HEK293 (cell line): ENCODE data around the gene NCOA7.
"Not testable (repeated sequence)": the region's sequence is repeated elsewhere in the genome, so short reads cannot be mapped to it uniquely, and the experiment has no call there.

Experiments used
- CTCF ChIA-PET: fragments of 350-600 bp; formaldehyde crosslinking; extraction: SDS; loops from one replicate; lab custom pipeline; 2021; ENCODE audit warnings: antibody characterized with exemption; lab: Yijun Ruan, JAX
- POLR2A ChIA-PET: fragments of 300-600 bp; formaldehyde crosslinking; extraction: SDS; loops from one replicate; lab custom pipeline; 2020; ENCODE audit warnings: antibody characterized with exemption, inconsistent platforms; lab: Yijun Ruan, JAX
- H3K27ac ChIP-seq: fragments of 200-500 bp; sonication (Bioruptor generic); 2 replicates; pipeline ENCODE4 v1.5.1; 2014; ENCODE audit warnings: low read depth, low read length, control low read depth, inconsistent platforms; ENCODE audit errors: extremely low read depth
- H3K36me3 ChIP-seq, 2 experiments: fragments of 200-500 bp in 1 of 2; sonication (Bioruptor generic) in 1 of 2; 1 replicate in 1 of 2; 2 replicates in 1 of 2; pipeline ENCODE4 v1.5.1; 2014 to 2017; ENCODE audit warnings: inconsistent platforms in 2 of 2, low read length in 2 of 2; ENCODE audit not compliant: control insufficient read depth in 2 of 2, insufficient read depth in 1 of 2
- H3K4me1 ChIP-seq: fragments of 200-500 bp; sonication (Bioruptor generic); 2 replicates; pipeline ENCODE4 v1.5.1; 2014; ENCODE audit warnings: mild to moderate bottlenecking, low read length, inconsistent platforms; ENCODE audit not compliant: control insufficient read depth, insufficient read depth
- H3K4me3 ChIP-seq: 2 replicates; pipeline ENCODE4 v1.5.1; 2011; ENCODE audit warnings: low read depth, mild to moderate bottlenecking, control low read depth, low read length, moderate library complexity
- H3K9me3 ChIP-seq: fragments of 200-500 bp; sonication (Bioruptor generic); 2 replicates; pipeline ENCODE4 v1.5.1; 2014; ENCODE audit warnings: low read depth, low read length, inconsistent platforms; ENCODE audit not compliant: control insufficient read depth, insufficient read depth
- INSM2 ChIP-seq: fragments of 450-650 bp; formaldehyde crosslinking; IDR thresholded peaks from 2 replicates; pipeline ENCODE4 v1.5.1; 2016; ENCODE audit warnings: missing biosample characterization, missing genetic modification characterization
- REPIN1 ChIP-seq: fragments of 450-650 bp; formaldehyde crosslinking; IDR thresholded peaks from 2 replicates; pipeline ENCODE4 v1.5.1; 2017; ENCODE audit warnings: missing biosample characterization, missing genetic modification characterization, low read depth
- YY1 ChIP-seq: fragments of 450-650 bp; formaldehyde crosslinking; IDR thresholded peaks from 2 replicates; pipeline ENCODE4 v1.5.1; 2018; ENCODE audit warnings: missing biosample characterization, missing genetic modification characterization
- ZBTB7A ChIP-seq: fragments of 450-650 bp; formaldehyde crosslinking; IDR thresholded peaks from 2 replicates; pipeline ENCODE4 v1.5.1; 2016; ENCODE audit warnings: low read depth, missing biosample characterization, missing genetic modification characterization
- ZNF146 ChIP-seq: fragments of 450-650 bp; formaldehyde crosslinking; IDR thresholded peaks from 2 replicates; pipeline ENCODE4 v1.5.1; 2016; ENCODE audit warnings: missing biosample characterization, missing genetic modification characterization
- ZNF354C ChIP-seq: fragments of 450-650 bp; formaldehyde crosslinking; IDR thresholded peaks from 2 replicates; pipeline ENCODE4 v1.5.1; 2016; ENCODE audit warnings: missing biosample characterization, missing genetic modification characterization, low read depth, borderline replicate concordance
- ZNF362 ChIP-seq: fragments of 450-650 bp; formaldehyde crosslinking; IDR thresholded peaks from 2 replicates; pipeline ENCODE4 v1.5.1; 2016; ENCODE audit warnings: missing biosample characterization, missing genetic modification characterization
- ZNF391 ChIP-seq: fragments of 450-650 bp; formaldehyde crosslinking; IDR thresholded peaks from 2 replicates; pipeline ENCODE4 v1.5.1; 2016; ENCODE audit warnings: low read depth, missing biosample characterization, missing genetic modification characterization, borderline replicate concordance
- ZNF548 ChIP-seq: fragments of 450-650 bp; formaldehyde crosslinking; IDR thresholded peaks from 2 replicates; pipeline ENCODE4 v1.5.1; 2016; ENCODE audit warnings: missing biosample characterization, missing genetic modification characterization
- ZNF596 ChIP-seq: fragments of 450-650 bp; IDR thresholded peaks from 2 replicates; pipeline ENCODE4 v1.5.0; 2018; ENCODE audit warnings: missing biosample characterization, mild to moderate bottlenecking, missing genetic modification characterization, moderate library complexity
- ZNF624 ChIP-seq: fragments of 450-650 bp; formaldehyde crosslinking; IDR thresholded peaks from 2 replicates; pipeline ENCODE4 v1.5.1; 2017; ENCODE audit warnings: missing biosample characterization, missing genetic modification characterization
- ZNF664 ChIP-seq: fragments of 450-650 bp; formaldehyde crosslinking; IDR thresholded peaks from 2 replicates; pipeline ENCODE4 v1.5.1; 2016; ENCODE audit warnings: missing biosample characterization, missing genetic modification characterization
- ZNF677 ChIP-seq: fragments of 450-650 bp; IDR thresholded peaks from 2 replicates; pipeline ENCODE4 v1.5.0; 2018; ENCODE audit warnings: missing biosample characterization, mild to moderate bottlenecking, missing genetic modification characterization, moderate library complexity
- ZNF76 ChIP-seq: fragments of 450-650 bp; formaldehyde crosslinking; IDR thresholded peaks from 2 replicates; pipeline ENCODE4; 2016; ENCODE audit warnings: low read depth, missing biosample characterization, missing genetic modification characterization, borderline replicate concordance
- ZNF791 ChIP-seq: fragments of 450-650 bp; formaldehyde crosslinking; IDR thresholded peaks from 2 replicates; pipeline ENCODE4 v1.5.1; 2016; ENCODE audit warnings: missing biosample characterization, missing genetic modification characterization
- ZNF837 ChIP-seq: fragments of 450-650 bp; formaldehyde crosslinking; IDR thresholded peaks from 2 replicates; pipeline ENCODE4 v1.5.1; 2016; ENCODE audit warnings: missing biosample characterization, missing genetic modification characterization
- ZSCAN16 ChIP-seq: fragments of 450-650 bp; formaldehyde crosslinking; IDR thresholded peaks from 2 replicates; pipeline ENCODE4 v1.5.1; 2016; ENCODE audit warnings: missing biosample characterization, missing genetic modification characterization
- TF ChIP-seq, protein P1 (sequence below): fragments of 450-650 bp; formaldehyde crosslinking; IDR thresholded peaks from 2 replicates; pipeline ENCODE4 v1.5.1; 2016; ENCODE audit warnings: missing biosample characterization, missing genetic modification characterization
- TF ChIP-seq, protein P2 (sequence below): fragments of 450-650 bp; formaldehyde crosslinking; conservative IDR thresholded peaks from 2 replicates; pipeline ENCODE4 v1.5.1; 2016; ENCODE audit warnings: low read depth, missing biosample characterization, missing genetic modification characterization
- TF ChIP-seq, protein P3 (sequence below): fragments of 450-650 bp; formaldehyde crosslinking; IDR thresholded peaks from 2 replicates; pipeline ENCODE4 v1.5.1; 2016; ENCODE audit warnings: missing biosample characterization, missing genetic modification characterization, borderline replicate concordance

NCOA7 gene

GRCh38 chr6:125932451-125932795 is 141.7 kb downstream of the NCOA7 start:
- ChIA-PET POLR2A (no interaction called here), CTCF (interaction anchor here (0.6 to 1.5 kb wide), 8 partner anchors 8 to 1477 kb away, joined by 3 to 7 read pairs (median 4); partner anchors contain the start of gene HINT3)
- TF ChIP-seq ZNF76 (tag by site-specific recombination) (no peak), ZNF791 (no peak), ZNF677 (tag by site-specific recombination) (no peak), ZBTB7A (no peak), ZNF391 (tag by site-specific recombination) (no peak), ZNF664 (tag by site-specific recombination) (no peak), ZSCAN16 (tag by site-specific recombination) (no peak), ZNF354C (tag by site-specific recombination) (no peak), YY1 (tag by site-specific recombination) (no peak), ZNF624 (tag by site-specific recombination) (no peak)
- TF ChIP-seq, protein P1, sequence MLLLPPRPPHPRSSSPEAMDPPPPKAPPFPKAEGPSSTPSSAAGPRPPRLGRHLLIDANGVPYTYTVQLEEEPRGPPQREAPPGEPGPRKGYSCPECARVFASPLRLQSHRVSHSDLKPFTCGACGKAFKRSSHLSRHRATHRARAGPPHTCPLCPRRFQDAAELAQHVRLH (tag by site-specific recombination), result no peak
- TF ChIP-seq, protein P2, sequence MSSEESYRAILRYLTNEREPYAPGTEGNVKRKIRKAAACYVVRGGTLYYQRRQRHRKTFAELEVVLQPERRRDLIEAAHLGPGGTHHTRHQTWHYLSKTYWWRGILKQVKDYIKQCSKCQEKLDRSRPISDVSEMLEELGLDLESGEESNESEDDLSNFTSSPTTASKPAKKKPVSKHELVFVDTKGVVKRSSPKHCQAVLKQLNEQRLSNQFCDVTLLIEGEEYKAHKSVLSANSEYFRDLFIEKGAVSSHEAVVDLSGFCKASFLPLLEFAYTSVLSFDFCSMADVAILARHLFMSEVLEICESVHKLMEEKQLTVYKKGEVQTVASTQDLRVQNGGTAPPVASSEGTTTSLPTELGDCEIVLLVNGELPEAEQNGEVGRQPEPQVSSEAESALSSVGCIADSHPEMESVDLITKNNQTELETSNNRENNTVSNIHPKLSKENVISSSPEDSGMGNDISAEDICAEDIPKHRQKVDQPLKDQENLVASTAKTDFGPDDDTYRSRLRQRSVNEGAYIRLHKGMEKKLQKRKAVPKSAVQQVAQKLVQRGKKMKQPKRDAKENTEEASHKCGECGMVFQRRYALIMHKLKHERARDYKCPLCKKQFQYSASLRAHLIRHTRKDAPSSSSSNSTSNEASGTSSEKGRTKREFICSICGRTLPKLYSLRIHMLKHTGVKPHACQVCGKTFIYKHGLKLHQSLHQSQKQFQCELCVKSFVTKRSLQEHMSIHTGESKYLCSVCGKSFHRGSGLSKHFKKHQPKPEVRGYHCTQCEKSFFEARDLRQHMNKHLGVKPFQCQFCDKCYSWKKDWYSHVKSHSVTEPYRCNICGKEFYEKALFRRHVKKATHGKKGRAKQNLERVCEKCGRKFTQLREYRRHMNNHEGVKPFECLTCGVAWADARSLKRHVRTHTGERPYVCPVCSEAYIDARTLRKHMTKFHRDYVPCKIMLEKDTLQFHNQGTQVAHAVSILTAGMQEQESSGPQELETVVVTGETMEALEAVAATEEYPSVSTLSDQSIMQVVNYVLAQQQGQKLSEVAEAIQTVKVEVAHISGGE (tag by site-specific recombination), result no peak
- H3K36me3 ChIP-seq, result peaks cover 0 to 24% of the 10 kb centered on the region in 2 experiments; a peak in 1 of 3 replicates
- no peaks in the 10 kb centered on the region for H3K9me3 ChIP-seq
- no peak overlapping the region for H3K4me3 ChIP-seq
- no peak overlapping the region for H3K27ac ChIP-seq
- no peaks in the 10 kb centered on the region for H3K4me1 ChIP-seq

DNA sequence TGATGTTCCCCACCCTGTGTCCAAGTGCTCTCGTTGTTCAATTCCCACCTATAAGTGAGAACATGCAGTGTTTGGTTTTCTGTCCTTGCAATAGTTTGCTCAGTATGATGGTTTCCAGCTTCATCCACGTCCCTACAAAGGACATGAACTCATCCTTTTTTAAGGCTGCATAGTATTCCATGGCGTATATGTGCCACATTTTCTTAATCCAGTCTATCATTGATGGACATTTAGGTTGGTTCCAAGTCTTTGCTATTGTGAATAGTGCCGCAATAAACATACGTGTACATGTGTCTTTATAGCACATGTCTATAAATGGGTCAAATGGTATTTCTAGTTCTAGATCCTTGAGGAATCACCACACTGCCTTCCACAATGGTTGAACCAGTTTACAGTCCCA is 144.8 kb downstream of the NCOA7 start:
- H3K4me1 ChIP-seq, H3K9me3 ChIP-seq, H3K4me3 ChIP-seq, POLR2A ChIA-PET, H3K36me3 ChIP-seq, H3K27ac ChIP-seq: not testable (repeated sequence)
- CTCF ChIA-PET, result interaction anchor here (0.8 to 1.4 kb wide), 2 partner anchors 9 to 18 kb away, joined by 3 read pairs; no protein-coding TSS in a partner anchor
- TF ChIP-seq ZNF146, result peak; percentile 88

DNA sequence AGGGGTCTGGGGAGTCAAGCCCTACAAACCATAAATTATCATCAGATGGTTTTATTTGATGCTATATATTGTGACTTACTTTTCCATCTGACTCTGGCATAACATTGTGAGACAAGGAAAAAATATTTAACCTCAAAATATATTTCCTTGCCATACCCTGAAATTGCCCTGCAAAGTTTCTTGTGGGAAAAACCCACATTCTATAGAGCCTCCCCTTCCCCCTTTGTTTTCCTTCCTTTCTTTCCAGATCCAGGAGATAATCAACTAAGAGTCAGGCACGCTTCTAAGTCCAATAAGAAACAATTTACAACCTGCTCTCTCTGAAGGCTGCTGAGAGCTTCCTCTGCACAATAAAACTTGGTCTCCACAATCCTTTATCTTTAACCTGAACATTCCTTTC is 148.3 kb downstream of the NCOA7 start:
- ChIA-PET POLR2A (interaction anchor here (0.7 kb wide), 1 partner anchor 187 kb away, joined by 3 read pairs; no protein-coding TSS in a partner anchor), CTCF (interaction anchor here (3.0 to 6.7 kb wide), 2 partner anchors 18 to 34 kb away, joined by 13 to 47 read pairs; partner anchors contain the start of gene HINT3)
- H3K9me3 ChIP-seq, result no peaks in the 10 kb centered on the region
- no peak overlapping the region for H3K27ac ChIP-seq
- H3K36me3 ChIP-seq, result no peaks in the 10 kb centered on the region
- H3K4me1 ChIP-seq, result no peaks in the 10 kb centered on the region
- no peak overlapping the region for H3K4me3 ChIP-seq
- TF ChIP-seq, protein P3, sequence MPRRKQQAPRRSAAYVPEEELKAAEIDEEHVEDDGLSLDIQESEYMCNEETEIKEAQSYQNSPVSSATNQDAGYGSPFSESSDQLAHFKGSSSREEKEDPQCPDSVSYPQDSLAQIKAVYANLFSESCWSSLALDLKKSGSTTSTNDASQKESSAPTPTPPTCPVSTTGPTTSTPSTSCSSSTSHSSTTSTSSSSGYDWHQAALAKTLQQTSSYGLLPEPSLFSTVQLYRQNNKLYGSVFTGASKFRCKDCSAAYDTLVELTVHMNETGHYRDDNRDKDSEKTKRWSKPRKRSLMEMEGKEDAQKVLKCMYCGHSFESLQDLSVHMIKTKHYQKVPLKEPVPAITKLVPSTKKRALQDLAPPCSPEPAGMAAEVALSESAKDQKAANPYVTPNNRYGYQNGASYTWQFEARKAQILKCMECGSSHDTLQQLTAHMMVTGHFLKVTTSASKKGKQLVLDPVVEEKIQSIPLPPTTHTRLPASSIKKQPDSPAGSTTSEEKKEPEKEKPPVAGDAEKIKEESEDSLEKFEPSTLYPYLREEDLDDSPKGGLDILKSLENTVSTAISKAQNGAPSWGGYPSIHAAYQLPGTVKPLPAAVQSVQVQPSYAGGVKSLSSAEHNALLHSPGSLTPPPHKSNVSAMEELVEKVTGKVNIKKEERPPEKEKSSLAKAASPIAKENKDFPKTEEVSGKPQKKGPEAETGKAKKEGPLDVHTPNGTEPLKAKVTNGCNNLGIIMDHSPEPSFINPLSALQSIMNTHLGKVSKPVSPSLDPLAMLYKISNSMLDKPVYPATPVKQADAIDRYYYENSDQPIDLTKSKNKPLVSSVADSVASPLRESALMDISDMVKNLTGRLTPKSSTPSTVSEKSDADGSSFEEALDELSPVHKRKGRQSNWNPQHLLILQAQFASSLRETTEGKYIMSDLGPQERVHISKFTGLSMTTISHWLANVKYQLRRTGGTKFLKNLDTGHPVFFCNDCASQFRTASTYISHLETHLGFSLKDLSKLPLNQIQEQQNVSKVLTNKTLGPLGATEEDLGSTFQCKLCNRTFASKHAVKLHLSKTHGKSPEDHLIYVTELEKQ, result no peak
- TF ChIP-seq ZNF548 (tag by site-specific recombination), result no peak
- TF ChIP-seq ZNF837 (tag by site-specific recombination), result no peak
- no peak for TF ChIP-seq INSM2 (tag by site-specific recombination)
- no peak for TF ChIP-seq ZNF362 (tag by site-specific recombination)
- no peak for TF ChIP-seq ZNF596 (tag by site-specific recombination)
- TF ChIP-seq REPIN1 (tag by site-specific recombination), result no peak
